Activated naive CD8-positive, alpha-beta T cell (primary cell): ENCODE data around the gene METTL23.
"Not testable (repeated sequence)": the region's sequence is repeated elsewhere in the genome, so short reads cannot be mapped to it uniquely, and the experiment has no call there.

Experiments used
- H3K27ac Mint-ChIP-seq: one replicate; pipeline ENCODE4 v1.8.0; 2021; ENCODE audit warnings: mixed read lengths
- H3K27me3 Mint-ChIP-seq: one replicate; pipeline ENCODE4 v1.8.0; 2021; ENCODE audit warnings: mixed read lengths
- H3K36me3 Mint-ChIP-seq: one replicate; pipeline ENCODE4 v1.8.0; 2021; ENCODE audit warnings: mixed read lengths
- H3K4me1 Mint-ChIP-seq: one replicate; pipeline ENCODE4 v1.8.0; 2021; ENCODE audit warnings: low read depth, mixed read lengths
- H3K4me3 Mint-ChIP-seq: one replicate; pipeline ENCODE4 v1.8.0; 2021; ENCODE audit warnings: mild to moderate bottlenecking, mixed read lengths
- H3K9me3 Mint-ChIP-seq: one replicate; pipeline ENCODE4 v1.8.0; 2021; ENCODE audit warnings: low read depth, mixed read lengths

Gene METTL23

DNA sequence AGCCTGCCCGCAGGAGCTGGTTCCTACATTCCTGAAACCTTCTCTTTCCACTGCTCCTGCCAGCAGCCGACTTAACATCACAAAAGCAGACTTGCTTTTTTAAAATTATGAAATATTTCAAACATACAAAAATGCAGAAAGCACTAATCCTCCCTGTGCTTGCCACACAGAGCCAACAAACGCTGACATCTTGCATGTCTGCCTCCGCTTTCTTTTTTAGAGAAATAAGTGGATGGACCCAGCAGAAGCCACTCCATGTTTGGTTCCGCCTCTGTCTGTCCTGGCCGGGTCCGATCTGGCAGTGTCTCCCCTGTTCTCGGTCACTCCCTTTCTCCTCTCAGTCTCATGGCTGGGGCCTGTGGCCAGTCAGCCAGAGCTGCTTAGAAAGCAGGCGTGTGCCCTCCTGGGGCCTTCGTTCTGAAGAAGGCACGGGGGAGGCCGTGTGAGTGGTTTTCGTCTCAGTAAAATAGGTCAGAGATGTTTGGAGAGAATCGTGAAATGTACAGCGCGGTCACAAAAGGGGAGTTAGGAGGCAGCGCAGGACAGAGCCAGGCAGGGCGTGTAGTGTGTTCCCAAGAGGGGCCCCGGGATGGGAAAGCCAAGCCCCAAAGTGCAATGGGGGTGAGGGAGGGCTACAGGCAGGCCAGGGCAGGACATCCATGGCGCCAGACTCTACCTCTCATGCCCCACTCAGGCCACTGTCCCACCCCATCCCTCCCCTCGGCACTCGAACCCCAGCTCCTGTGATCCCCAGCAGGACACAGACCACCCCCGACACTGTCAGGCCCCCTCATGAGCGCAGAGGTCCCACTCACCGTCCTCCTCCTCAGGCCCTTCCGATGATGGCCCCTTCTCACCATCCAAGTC lies 39.1 kb upstream of the METTL23 start:
- H3K4me3 Mint-ChIP-seq = no peak overlapping the region
- no peaks in the 10 kb centered on the region for H3K27me3 Mint-ChIP-seq
- no peaks in the 10 kb centered on the region for H3K36me3 Mint-ChIP-seq
- no peaks in the 10 kb centered on the region for H3K9me3 Mint-ChIP-seq
- no peak overlapping the region for H3K27ac Mint-ChIP-seq
- H3K4me1 Mint-ChIP-seq = peaks cover 3% of the 10 kb centered on the region

DNA sequence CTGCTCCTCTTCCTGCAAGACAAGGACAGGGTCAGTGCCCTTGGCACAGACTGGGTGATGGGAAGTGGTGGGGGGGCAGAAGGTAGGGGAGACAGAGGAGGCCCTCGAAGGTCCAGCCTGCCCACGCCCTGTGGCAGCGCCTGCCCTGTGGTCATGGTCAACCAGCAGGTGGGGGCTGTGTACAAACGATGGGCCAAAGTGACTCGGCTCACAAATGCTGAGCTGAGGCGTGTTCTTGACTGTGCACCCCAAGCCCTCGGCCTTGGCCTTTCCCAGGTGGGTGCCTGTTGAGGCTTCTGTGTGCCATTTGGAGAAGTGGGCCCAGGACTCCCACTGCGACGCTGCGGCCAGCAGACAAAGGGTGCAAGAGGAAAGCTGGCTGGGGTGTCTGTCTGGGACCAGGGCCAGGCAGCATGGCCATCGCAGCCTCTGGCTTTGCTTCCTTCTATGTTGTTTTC lies 38.4 kb upstream of the METTL23 start:
- no peak overlapping the region for H3K27ac Mint-ChIP-seq

DNA sequence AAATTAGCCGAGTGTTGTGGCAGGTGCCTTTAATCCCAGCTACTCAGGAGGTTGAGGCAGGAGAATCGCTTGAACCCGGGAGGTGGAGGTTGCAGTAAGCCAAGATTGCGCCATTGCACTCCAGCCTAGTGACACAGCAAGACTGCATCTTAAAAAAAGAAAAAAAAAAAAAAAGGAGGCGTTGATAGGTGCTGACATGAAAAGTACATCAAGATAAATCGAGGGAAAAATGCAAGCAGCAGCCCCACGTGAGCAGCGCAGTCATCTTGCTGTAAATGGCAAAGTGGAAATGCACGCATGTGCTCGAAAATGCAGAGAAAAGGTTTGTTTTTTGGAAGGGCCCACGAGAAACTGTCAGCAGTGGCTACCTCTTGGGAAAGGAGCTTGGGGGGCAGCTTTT lies 36.8 kb upstream of the METTL23 start:
- H3K27ac Mint-ChIP-seq = no peak overlapping the region
- no peaks in the 10 kb centered on the region for H3K9me3 Mint-ChIP-seq
- no peak overlapping the region for H3K4me3 Mint-ChIP-seq
- no peaks in the 10 kb centered on the region for H3K27me3 Mint-ChIP-seq
- H3K4me1 Mint-ChIP-seq = peaks cover 3% of the 10 kb centered on the region
- no peaks in the 10 kb centered on the region for H3K36me3 Mint-ChIP-seq

More for the DNA sequence above, 38.4 kb upstream of the METTL23 start:
- Mint-ChIP-seq H3K4me1 (peaks cover 3% of the 10 kb centered on the region), H3K27me3 (no peaks in the 10 kb centered on the region), H3K9me3 (no peaks in the 10 kb centered on the region), H3K4me3 (no peak overlapping the region), H3K36me3 (no peaks in the 10 kb centered on the region)

DNA sequence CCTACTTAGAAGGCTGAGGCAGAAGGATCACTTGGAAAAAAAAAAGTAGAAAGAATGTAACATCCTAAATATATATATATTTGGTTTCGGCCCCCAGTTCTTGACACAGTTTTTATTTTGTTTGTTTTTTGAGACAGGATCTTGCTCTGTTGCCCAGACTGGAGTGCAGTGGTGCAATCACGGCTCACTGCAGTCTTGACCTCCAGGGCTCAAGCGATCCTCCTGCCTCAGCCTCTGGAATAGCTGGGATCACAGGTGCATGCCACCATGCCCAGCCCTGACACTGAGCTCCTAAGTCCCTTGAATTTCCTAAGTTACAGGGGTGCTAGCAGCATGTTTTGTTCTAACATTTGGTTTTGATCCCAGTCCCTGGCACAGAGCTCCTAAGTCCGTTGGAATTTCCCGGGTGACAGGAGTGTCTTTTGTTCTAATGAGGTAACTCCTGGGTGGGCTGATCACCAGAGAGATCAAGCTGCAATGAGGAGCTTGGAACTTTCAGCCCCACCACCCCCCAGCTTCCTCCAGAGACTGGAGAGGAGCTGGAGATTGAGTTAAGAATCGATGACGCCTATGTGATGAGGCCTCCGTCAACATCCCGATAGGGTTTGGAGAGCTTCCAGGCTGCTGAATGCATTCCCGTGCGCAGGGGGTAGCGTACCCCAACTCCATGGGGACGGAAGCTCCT lies 35.9 kb upstream of the METTL23 start:
- Mint-ChIP-seq H3K9me3 (no peaks in the 10 kb centered on the region), H3K27ac (no peak overlapping the region), H3K4me1 (peaks cover 5% of the 10 kb centered on the region), H3K36me3 (no peaks in the 10 kb centered on the region), H3K27me3 (no peaks in the 10 kb centered on the region), H3K4me3 (no peak overlapping the region)

DNA sequence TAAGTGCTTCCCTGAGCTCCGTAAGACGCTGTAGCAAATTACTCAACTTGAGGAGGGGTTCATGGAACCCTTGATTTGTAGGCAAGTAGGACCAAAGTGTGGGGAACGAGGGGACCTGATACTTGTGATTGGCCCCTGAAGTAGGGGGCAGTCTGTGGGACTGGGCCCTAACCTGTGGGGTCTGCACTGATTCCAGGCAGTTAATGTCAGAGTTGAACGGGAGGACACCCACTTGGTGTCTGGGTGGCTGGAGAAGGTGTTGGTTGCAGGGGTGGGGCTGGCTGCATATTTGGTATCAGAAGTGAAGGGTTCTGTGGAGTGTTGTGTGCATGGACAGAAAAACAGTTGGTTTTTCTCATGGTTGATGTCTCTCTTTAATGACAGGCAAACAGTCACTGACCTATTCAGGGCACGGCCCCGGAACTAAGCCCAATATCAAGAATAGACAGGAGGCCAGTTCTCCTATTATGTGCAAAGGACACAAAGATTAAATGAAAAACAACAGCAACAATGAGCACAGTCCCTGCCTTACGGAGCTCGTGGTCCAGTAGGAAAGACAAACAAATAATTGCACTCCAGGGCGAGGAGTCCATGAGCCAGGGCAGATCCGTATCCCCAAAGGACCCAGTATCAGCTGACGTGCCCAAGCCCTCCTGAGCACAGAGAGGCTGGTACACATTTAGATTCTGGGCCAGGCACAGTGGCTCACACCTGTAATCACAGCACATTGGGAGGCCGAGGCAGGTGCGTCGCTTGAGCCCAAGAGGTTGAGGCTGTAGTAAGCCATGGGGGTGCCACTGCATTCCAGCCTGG lies 35.1 kb upstream of the METTL23 start:
- H3K36me3 Mint-ChIP-seq = no peaks in the 10 kb centered on the region
- peaks cover 7% of the 10 kb centered on the region for H3K4me1 Mint-ChIP-seq
- no peak overlapping the region for H3K4me3 Mint-ChIP-seq
- no peaks in the 10 kb centered on the region for H3K27me3 Mint-ChIP-seq
- H3K9me3 Mint-ChIP-seq = no peaks in the 10 kb centered on the region
- H3K27ac Mint-ChIP-seq = no peak overlapping the region

DNA sequence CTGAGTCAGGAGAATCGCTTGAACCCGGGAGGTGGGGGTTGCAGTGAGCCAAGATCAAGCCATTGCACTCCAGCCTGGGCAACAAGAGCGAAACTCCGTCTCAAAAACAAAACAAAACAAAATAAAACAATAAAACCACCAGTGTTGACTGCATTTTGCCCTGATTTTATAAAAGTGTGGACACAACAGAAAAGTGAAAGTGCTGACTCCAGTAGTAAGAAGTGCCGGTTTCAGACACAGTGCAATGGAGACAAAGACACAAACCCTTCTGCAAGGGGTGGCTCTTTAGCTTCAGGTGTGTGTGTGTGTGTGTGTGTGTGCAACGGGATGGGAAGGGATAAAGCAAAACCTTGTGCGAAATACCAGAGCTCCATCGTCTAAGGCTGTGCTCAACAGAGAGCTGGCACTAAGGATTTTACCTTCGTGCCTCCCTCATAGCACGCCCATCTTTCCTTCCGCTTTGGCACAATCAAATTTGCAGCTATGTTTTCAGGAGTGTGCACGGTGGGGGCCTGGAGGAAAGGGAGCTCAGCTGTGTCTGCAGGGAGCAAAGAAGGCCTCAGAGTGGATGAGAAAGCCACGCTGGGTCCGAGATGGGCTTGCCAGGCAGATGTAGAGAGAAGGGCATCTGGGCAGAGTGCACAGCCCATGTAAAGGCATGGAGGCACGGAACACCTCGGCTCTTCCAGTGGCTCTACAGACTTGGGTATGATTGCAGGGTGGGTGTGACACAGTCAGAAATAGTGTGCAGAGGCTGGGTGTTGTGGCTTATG lies 31.4 kb upstream of the METTL23 start:
- Mint-ChIP-seq H3K36me3 (no peaks in the 10 kb centered on the region), H3K4me1 (peaks cover 4% of the 10 kb centered on the region), H3K4me3 (no peak overlapping the region), H3K27ac (no peak overlapping the region), H3K27me3 (no peaks in the 10 kb centered on the region), H3K9me3 (no peaks in the 10 kb centered on the region)

DNA sequence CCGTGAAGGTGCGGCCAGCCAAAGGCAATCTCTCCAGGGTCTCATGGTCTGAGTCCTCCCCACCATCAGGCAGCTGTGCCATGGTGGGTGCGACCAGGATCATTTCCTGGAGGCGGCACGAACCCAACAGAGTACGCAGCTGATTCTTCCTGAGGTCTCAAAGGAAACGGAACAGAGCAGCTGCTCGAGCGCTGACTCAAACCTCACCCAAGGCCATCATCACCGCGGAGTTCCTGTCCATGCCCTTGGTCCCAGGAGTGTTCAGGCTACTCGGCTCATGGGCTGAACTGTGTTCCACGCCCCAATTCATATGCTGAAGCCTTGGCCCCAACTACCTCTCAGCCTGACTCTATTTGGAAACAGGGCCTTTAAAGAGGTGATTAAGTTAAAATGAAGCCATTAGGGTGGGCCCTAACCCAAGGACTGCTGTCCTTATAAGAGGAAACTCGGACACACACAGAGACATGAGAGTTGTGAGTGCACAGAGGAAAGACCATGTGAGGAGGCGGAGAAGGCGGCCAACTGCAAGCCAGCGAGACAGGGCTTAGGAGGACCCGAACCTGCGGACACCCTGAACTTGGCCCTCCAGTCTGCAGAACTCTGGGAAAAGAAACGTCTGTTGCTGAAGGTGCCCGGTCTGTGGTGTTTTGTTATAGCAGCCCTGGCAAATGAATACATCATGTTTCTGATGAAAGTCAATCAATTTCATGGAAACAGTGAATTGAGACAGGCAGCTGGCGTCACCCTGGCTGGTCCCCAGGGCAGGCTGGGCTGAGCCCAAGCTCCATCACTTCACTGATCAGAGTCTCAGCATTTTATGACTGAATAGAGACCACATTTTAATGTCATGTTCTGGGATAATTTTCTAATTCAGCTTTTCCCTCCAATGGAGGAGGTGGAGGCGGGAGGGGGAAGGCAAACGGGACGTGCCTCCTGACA lies 29.6 kb upstream of the METTL23 start:
- Mint-ChIP-seq H3K27ac (no peak overlapping the region), H3K27me3 (no peaks in the 10 kb centered on the region), H3K4me3 (no peak overlapping the region), H3K36me3 (no peaks in the 10 kb centered on the region), H3K4me1 (peaks cover 6% of the 10 kb centered on the region), H3K9me3 (no peaks in the 10 kb centered on the region)

GRCh38 chr17:76697702-76698465 lies 28.8 kb upstream of the METTL23 start:
- Mint-ChIP-seq H3K9me3 (no peaks in the 10 kb centered on the region), H3K4me3 (no peak overlapping the region), H3K36me3 (no peaks in the 10 kb centered on the region), H3K4me1 (peaks cover 6% of the 10 kb centered on the region), H3K27me3 (no peaks in the 10 kb centered on the region), H3K27ac (no peak overlapping the region)

- not testable (repeated sequence) for H3K27ac Mint-ChIP-seq, H3K4me3 Mint-ChIP-seq, H3K36me3 Mint-ChIP-seq, H3K4me1 Mint-ChIP-seq, H3K9me3 Mint-ChIP-seq, H3K27me3 Mint-ChIP-seq
Observed at GRCh38 chr17:76698466-76698977, 28.1 kb upstream of the METTL23 start.

DNA sequence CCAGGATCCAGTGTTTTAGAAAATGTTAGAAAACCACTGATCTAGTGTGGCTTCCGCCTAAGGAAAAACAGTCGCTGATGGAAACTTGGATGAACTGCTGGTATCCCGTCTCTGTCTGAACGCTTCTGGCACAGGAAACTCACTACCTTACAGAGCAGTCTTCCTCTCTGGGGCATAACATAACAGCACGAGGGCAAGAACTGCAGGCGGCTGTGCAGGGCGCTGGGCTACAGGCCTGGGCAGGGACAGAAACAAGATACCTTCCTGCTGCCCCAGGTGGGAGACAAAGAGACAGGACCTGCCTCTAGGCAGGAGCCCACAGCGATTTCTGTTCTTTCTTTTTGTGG lies 26.4 kb upstream of the METTL23 start:
- H3K4me3 Mint-ChIP-seq = no peak overlapping the region

DNA sequence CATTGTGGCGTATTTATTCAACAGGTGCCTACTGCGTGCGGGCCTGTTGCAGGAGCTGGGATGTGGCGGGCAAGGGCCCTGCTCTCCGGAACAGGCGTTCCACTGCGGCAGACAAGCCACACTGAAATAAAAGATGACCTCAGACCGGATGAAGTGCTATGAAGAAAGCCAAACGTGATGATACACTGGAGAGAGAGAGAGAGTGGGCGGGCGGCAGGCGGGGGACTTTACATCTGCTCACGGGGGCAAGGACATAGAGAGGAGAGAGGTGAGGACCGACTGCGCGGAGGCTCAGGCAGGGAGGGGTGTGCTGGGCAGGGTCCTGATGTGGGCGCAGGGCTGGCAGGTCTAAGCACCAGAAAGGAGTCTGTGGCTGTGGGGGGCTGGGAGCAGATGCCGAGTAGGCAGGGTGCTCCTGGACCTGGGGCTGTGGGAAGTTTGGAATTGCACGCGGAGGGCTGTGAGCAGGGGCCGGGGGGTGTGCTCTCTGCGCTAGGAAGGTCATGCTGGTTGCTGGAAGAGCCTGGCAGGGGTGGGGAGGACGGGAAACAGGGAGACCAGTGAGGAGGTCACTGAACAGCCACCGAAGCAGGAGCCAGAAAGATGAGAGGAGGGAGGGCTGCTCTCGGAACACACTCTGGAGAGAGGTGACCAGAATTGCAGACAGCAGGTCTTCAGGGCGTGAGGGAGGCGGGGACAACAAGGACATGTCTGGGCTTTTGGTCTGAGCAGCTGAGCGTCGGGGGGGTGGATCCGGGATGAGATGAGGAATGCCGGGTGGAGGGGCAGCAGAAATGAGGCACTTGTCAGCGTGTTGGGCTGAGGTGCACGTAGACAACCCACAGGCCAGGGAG lies 25.8 kb upstream of the METTL23 start:
- Mint-ChIP-seq H3K4me3 (no peak overlapping the region), H3K27me3 (no peaks in the 10 kb centered on the region), H3K4me1 (peaks cover 3% of the 10 kb centered on the region), H3K27ac (no peak overlapping the region), H3K9me3 (no peaks in the 10 kb centered on the region), H3K36me3 (no peaks in the 10 kb centered on the region)

More for the DNA sequence above, 26.4 kb upstream of the METTL23 start:
- H3K27me3 Mint-ChIP-seq = no peaks in the 10 kb centered on the region
- no peaks in the 10 kb centered on the region for H3K9me3 Mint-ChIP-seq
- H3K27ac Mint-ChIP-seq = no peak overlapping the region
- peaks cover 6% of the 10 kb centered on the region for H3K4me1 Mint-ChIP-seq
- H3K36me3 Mint-ChIP-seq = no peaks in the 10 kb centered on the region

- Mint-ChIP-seq H3K9me3 (no peaks in the 10 kb centered on the region), H3K27me3 (no peaks in the 10 kb centered on the region), H3K27ac (no peak overlapping the region)
Observed at GRCh38 chr17:76701471-76701967, 25.1 kb upstream of the METTL23 start.

More at GRCh38 chr17:76701471-76701967, 25.1 kb upstream of the METTL23 start:
- Mint-ChIP-seq H3K4me1 (peaks cover 2% of the 10 kb centered on the region), H3K4me3 (no peak overlapping the region), H3K36me3 (no peaks in the 10 kb centered on the region)
